ENCODE measurements around the gene VENTX.

DNA sequence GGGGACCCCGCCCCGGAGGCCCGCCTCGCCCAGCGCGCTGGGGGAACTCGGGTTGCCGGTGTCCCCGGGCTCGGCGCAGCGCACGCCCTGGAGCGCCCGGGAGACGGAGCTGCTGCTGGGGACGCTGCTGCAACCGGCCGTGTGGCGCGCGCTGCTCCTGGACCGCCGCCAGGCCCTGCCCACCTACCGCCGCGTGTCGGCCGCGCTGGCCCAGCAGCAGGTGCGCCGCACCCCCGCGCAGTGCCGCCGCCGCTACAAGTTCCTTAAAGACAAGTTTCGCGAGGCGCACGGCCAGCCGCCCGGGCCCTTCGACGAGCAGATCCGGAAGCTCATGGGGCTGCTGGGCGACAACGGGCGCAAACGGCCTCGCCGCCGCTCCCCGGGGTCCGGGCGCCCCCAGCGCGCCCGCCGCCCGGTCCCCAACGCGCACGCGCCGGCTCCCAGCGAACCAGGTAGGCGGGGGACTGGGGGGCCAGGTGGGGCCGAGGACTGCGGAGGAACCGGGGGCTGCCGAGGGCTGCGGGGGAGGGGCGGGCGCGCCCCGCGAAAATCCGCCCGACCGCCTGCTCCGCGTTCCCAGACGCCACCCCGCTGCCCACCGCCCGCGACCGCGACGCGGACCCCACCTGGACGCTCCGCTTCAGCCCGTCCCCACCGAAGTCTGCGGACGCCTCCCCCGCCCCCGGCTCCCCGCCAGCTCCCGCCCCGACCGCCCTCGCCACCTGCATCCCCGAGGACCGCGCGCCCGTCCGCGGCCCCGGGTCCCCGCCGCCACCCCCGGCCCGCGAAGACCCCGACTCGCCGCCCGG lies 7.1 kb upstream of the VENTX start:
- TF ChIP-seq, protein P1, sequence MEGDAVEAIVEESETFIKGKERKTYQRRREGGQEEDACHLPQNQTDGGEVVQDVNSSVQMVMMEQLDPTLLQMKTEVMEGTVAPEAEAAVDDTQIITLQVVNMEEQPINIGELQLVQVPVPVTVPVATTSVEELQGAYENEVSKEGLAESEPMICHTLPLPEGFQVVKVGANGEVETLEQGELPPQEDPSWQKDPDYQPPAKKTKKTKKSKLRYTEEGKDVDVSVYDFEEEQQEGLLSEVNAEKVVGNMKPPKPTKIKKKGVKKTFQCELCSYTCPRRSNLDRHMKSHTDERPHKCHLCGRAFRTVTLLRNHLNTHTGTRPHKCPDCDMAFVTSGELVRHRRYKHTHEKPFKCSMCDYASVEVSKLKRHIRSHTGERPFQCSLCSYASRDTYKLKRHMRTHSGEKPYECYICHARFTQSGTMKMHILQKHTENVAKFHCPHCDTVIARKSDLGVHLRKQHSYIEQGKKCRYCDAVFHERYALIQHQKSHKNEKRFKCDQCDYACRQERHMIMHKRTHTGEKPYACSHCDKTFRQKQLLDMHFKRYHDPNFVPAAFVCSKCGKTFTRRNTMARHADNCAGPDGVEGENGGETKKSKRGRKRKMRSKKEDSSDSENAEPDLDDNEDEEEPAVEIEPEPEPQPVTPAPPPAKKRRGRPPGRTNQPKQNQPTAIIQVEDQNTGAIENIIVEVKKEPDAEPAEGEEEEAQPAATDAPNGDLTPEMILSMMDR (IDR thresholded peaks at IDR 0.05) = no peak
- TF ChIP-seq POLR2A (IDR thresholded peaks at IDR 0.05) = no peak

All from body of pancreas (tissue), 4 donors.